DOHH2 (cell line): ENCODE data around the gene C9orf72.

ENCODE experiments used
- CTCF ChIP-seq: fragments of 200-600 bp; sonication (generic); IDR thresholded peaks from one replicate; pipeline ENCODE4 v1.5.1; 2014; ENCODE audit warnings: antibody characterized with exemption, mild to moderate bottlenecking, low read depth, low read length; ENCODE audit not compliant: poor library complexity, severe bottlenecking
- EZH2phosphoT487 ChIP-seq: fragments of 200-600 bp; sonication (generic); IDR thresholded peaks from 2 replicates; pipeline ENCODE4 v1.6.1; 2017; ENCODE audit warnings: borderline replicate concordance, mild to moderate bottlenecking, antibody characterized with exemption, low read length, moderate library complexity, mixed read lengths

GRCh38 chr9:27530915-27531755 lies 42.1 kb downstream of the C9orf72 start:
- TF ChIP-seq CTCF (no peak), EZH2phosphoT487 (no peak)
